ENCODE data around the gene MESD.

MESD gene

DNA sequence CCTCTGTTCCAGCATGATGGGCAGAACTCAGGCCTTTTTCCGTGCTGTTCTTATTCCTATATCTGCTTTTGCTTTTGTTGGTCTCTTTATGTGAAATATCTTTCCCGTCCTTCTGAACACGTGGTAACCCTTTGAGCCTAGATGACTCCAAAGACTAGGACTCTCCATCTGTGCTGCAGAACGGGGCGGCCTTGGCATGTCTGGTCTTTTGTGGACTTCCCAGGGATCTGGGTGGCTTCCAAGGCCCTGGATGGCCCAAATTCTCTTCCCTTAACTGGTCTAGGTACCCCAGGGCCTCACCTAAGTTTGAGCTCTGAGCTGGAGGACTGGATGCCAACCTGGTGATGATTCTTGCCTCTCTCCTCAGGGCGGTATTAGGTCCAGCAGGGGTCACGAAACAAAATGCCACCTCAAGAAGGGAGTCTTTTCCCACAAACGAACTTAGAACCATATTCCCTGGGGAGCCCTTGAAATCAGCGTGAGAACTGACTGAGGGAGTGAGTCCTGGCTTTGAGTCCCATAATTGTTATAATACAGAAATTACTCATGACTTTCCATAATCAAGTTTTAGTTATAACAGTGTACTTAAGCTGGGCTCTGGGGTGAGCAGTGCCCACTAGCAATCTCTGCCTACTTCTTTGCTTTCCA, 25.0 kb upstream of the MESD start:
- DNase-seq, result no peak

DNA sequence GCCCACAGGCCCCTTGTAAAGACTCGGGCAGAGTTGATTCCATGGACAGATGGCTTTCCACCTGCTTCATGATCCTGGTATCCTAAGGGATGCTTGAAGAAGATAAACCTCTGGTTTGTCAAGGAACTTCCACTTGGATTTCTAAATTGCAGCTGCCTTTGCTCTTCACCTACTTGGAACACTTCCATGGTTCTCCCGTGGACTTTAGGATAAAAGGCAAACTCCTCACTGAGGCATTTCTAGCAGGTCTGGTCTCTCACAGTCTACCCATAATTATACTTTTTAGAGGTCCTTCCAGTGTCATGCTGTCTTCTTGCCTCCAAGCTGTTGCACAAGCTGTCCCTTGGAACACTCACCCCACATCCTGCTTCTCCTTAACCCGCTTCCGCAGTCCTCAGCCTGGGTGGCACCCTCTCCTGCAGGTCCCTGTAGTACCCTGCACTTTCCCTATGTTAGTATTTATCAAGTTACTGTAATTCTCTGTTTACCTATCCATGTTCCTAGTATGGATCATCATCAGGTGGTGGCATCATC, 23.8 kb upstream of the MESD start:
- DNase-seq, result no peak

DNA sequence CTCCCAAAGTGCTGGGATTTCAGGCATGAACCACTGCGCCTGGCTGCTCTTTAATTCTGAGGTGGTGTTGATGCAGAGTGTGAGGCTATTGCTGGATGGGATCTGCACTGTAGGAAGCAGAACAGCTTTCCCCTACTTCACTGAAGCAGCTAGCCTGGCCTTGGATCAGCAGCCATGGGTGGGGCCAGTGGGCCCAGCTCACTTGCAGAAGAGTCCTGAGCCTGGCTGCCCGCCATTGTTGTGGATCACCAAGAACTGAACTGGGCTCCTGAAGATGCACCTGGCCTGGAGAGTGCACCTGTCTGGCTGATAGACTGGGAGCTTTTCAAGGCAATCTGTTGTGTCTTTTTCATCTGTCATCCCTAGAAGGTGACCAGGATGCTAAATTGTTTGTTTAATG, 23.0 kb upstream of the MESD start:
- DNase-seq, result no peak

DNA sequence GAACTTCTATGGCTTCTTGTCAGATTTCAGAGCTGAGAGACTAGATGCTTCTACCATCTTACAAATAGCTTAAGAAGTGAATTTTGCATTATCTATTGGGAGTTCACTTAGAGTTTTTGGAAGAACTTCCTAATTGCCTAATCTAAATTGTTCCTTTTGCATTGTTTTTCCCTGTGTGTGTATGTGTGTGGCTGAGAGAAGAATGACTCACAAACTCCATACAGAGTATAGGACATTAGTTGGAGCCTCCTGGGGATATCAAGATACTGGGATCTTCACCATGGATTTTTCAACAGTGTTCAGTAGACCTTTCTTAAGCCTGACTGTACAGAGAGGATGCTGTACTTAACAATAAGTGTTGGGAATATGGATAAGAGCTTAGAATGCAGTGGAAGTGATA, 22.0 kb upstream of the MESD start:
- DNase-seq, result no peak

DNA sequence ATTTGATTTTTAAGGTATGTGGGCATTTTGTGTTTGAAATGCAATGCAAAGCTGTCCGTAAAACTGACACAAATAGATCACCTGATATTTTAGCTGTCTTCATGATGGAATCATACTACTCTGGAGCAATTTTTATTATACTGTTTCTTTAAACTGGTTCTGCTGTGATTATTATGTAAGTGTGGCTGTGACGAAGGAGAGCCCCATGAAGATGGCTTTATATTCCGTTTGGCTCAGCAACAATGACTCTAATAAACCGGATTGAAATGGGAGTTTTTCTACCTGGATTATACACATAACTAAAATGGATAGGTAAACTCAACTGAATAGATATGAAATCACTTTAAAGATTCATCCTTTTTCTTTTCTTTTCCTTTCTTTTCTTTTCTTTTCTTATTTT, 20.5 kb upstream of the MESD start:
- no peak for DNase-seq

DNA sequence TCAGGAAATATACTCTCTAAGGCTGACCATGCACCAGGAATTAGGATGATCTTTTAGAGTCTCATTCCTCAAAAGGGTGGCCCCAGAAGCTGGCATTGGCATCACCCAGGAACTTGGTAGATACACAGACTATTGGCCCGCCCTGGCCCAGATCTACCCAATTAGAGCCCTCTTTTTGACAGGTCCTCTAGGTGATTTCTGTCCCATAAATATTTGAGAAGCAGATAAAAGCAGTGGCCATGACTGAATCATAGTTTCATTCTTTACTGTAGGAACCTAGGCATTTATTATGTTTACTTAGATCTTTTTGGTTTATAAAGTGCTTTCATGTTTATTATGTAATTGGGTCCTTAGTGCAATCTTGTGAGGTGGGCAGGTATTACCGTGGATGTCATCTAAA, 18.7 kb upstream of the MESD start:
- no peak for DNase-seq

DNA sequence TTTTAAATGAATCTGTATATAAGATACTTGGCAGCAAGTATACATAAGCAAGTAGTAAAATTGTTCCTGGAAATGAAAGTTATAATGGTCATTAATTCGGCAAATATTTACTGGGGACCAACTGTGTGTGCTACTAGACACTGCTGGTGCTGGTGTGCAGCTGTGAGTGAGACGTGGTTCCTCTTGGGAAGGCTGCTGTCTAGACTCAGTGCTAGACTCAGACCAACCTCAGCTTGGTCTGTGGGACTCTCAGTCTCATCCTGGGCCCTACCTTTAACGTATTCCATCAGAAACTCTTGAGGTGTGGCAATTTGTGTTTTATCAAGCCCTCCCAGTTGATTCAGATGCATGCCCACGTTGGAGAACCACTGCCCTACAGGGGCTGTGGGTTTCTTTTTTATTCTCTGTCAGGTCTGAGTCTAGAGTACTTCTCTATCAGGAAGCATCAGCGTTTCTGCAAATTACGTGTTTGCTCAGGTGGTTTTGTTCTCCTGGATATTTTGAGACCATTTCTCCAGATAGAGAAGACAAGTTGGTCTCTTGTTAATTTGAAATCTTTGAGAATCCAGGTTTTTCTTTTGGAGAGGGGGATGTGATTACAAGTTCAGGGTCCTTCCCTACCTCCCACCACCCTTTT, 17.9 kb upstream of the MESD start:
- DNase-seq, result no peak

DNA sequence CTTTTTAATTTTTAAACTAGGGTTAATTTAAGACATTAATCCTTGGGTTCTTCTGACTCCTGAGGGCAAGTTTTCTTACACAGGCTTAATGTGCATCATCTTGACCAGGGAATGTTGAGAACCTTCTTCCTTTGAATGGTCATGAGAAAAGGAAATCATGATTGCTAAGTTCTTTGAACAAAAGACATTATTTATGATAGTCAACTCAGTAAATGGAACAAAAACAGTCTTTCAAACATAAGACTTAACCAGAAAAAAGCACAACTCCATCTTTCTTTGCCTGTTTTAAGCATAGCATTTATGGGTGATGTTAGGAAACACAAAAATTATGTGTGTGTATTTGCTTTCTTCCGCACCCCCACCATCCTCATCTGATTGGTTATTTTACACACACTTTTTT, 16.5 kb upstream of the MESD start:
- no peak for DNase-seq

DNA sequence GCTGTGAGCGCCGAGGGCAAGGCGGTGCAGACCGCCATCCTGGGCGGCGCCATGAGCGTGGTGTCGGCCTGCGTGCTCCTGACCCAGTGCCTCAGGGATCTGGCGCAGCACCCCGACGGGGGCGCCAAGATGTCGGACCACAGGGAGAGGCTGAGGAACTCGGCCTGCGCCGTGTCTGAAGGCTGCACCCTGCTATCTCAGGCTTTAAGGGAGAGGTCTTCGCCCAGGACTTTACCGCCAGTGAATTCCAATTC, 13.4 kb upstream of the MESD start:
- DNase-seq, result no peak

DNA sequence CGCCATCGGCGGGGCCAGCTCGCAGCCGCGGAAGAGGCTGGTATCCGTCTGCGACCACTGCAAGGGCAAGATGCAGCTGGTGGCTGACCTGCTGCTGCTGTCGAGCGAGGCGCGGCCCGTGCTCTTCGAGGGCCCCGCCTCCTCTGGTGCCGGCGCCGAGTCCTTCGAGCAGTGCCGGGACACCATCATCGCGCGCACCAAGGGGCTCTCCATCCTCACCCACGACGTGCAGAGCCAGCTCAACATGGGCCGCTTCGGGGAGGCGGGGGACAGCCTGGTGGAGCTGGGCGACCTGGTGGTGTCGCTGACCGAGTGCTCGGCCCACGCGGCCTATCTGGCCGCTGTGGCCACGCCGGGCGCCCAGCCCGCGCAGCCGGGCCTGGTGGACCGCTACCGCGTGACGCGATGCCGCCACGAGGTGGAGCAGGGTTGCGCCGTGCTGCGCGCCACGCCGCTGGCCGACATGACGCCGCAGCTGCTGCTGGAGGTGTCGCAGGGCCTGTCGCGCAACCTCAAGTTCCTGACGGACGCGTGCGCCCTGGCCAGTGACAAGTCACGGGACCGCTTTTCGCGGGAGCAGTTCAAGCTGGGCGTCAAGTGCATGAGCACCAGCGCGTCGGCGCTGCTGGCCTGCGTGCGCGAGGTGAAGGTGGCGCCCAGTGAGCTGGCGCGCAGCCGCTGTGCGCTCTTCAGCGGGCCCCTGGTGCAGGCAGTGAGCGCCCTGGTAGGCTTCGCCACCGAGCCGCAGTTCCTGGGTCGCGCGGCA, 12.9 kb upstream of the MESD start:
- no peak for DNase-seq

DNA sequence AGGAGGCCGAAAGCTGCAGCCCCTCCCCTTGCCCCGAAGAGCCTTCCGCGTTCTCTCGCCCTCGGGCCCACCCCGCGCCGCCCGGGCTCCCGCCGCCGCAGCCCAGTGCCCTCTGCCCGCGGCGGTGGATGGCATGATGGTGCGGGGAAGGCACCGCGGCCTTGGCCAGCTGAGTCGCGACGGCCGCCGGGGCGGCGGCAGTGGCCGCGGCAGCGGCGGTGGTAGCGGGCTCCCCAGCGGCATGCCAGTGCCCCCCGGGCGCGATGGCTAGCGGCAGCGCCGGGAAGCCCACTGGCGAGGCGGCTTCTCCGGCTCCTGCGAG, 12.4 kb upstream of the MESD start:
- DNase-seq, result no peak

DNA sequence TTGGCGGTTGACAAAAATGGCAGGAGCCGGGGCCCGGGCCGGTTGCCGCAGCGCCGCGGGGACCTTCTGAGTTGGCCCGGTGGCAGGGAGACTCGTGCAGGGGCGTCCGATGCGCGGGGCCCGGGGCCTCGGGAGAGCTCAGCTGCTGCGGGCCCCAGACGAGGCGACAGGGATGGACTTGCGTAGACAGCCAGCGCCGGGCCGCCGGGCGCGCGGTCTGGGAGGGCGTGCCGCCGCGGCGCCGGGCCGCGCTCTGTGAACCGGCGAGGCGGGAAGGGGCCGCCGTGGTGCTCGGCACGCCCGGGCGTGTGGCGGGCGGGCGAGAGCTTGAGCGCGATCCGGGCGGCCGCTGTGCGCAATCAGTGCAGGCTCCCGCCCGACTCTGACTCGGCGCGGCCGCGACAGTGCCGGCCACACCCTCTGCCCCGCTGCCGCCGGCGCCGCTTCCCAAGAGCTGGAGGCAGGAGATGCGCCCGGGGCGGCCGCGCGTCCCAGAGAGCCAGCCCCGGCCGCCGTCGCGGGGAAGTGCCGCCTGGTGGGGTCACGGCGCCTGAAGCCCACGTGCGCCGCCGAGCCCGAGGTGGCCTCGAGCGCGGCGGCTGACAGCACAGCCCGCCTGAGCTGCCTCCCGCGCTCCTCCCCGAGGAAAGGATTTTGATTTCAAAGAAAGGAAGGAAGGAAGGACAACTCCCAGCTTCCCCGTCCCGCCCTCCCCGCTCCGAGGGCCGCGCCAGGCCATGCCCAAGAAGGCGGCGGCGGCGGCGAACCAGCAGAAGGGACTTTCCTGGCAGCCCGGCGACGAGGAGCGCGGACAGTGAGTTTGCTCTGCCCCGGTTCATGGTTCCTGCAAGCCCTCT, 11.8 kb upstream of the MESD start:
- DNase-seq, result peak; percentile 84 to 93 (median 87)

DNA sequence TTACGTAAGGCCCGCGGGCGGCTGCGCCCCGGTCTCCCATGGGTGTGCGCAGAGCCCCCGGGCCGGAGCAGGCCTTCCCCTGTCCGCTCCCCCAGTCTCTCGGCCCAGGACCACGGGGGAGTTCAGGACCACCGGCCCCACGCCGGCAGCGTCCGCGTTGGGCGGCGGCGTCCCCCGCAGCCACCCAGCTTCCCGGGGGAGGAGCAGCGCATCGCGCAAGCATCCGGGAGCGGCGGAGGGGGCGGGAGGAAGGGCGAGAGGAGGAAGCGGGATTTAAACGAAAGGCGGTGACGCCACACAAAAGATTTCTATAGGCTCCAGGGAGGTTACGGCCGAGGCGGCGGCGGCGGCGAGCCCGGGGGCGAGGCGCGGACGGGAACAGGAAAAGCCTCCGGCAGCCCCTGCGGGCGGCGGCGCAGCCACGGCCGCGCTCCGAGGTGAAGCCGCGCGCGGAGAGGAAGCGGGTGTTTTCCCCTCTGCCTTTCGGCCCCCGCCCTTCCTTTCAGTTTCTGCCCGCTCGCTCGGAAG, 11.1 kb upstream of the MESD start, which contains the start of gene TLNRD1:
Gene TLNRD1, plus strand, starts transcription at position 300 of the 528 bp plus-strand sequence. CDS start 1,349 bp downstream, outside the sequence.
- peak; percentile 96 to 97 (median 96) for DNase-seq

DNA sequence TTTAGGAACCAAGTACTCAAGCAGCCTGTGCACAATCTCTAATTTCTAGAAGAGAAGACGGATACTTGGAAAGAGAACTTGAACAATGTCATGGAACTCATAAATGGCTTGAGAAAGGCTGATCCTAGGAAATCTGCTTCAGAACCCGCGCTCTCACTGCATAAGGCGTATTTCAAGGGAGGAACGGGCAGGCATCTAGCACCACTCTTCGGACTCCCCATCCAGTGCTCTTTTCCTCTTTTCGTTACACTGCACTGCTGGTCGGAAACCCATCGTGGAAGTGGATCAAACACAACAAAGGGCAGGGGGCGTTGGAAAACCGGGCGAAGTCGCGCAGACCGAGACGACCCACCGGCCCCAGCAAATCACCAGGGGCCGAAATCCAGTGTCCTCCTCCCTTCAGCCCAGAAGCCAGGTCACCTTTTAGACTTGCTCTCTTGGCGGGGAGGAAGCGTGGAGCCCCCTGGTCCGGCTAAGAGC, 10.6 kb upstream of the MESD start:
- peak in 2 of 3 donors; percentile 31 to 41 for DNase-seq

DNA sequence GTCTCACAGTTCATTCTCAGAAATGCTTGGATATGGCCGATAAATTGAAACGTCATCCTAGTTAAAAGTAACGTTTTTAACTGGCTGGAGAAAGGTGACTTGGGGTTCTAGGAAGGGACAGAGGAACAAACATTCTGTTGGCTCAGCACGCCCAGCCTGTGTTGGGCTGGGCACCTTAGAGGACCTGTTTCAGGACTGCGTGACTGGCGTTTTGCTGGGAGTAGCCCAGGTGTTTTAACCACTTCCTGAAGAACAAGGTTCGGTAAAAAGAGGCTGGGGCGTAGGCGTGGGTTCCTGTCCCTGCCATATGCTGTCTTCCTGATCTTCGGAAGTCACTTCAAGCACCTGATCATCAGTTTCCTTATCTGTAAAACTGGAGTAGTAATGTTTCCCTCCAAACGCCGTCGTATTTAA, 10.0 kb upstream of the MESD start:
- DNase-seq, result peak in 1 of 3 donors; percentile 18

DNA sequence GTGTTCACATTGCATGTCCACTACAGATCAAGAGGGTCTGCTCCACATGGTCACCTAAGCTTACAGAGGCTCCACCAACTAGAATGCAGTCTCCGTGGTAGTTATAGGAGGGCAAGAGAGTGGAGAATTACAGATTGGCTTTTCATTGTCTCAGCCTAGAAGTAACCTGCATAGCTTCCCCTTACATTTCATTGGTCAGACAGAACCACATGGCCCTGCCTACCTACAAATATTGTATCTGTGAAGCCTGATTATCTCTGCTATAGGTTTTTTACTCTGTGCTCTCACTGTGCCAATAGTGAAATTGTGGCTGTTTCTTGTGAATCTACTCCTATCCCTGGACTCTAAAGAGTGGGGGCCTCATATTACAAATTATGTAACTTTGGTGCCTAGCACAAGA, 8.6 kb upstream of the MESD start:
- no peak for DNase-seq

DNA sequence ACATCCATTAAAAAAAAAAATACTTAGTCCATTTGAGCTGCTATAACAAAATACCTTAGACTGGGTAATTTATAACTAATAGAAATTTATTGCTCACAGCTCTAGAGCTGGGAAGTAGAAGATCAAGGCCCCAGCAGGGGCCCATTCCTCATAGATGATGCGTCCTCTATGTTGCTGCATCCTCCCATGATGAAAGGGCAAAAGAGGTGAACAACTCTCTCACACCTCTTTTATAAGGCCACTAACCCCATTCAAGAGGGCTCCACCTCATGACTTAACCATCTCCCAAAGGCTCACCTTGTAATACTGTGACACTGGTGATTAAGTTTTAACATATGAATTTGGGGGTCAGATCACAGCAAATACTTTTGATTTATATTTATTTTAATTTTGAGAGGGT, 8.1 kb upstream of the MESD start:
- no peak for DNase-seq

DNA sequence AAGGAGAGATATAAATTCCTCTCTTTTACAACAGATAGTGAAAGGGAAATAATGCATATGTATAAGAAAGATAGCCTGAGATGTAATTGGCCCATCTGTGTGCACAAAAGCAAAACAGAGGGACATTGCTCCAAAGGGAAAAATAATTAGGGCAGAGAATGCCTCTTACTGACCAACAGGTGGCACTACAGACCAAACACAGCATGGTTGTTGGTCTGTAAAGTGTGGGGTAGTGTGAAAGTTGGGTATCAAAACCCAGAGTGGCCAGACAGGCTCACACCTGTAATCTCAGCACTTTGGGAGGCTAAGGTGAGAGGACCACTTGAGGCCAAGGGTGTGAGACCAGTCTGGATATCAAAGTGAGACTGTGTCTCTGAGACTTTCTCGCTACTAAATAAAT, 6.6 kb upstream of the MESD start:
- DNase-seq, result peak; percentile 41 to 59 (median 51)

DNA sequence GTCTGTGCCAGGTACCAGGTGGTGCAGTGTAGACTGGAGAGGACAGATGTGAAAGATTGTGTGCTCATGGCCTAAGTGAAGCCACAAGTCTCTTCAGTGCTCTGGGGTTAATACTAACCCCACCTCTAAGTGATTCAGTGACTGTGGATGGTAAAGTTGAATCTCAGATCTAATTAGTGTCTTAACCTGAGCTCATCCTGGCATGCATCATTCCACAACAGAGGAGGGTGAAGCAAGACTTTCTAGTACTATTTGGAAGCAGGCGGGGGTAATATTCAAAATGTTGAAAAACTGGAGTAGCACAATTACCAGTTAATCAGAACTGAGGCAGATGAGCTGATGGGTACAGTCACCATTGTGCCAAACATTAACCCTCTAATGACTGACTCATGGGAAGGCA, 2.8 kb upstream of the MESD start:
- no peak for DNase-seq

DNA sequence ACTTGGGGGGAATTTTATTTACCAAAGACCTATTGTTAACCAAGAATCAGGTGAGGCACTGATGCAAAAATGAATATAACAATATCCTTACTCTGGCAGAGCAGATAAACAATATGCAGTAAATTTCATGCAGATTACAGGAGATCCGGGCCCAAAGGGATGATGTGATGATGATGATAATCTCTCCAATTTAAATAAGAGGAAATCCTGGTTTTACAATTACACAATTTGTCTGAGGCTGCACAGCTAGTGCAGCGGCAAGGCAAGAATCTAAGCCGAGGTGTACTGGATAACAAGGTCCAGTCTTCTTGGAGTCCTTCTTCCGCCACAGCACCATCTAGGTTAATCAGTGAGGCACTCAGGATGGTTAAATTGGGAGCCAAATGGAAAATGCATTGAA, 2.4 kb upstream of the MESD start:
- peak; percentile 23 to 53 (median 42) for DNase-seq

DNA sequence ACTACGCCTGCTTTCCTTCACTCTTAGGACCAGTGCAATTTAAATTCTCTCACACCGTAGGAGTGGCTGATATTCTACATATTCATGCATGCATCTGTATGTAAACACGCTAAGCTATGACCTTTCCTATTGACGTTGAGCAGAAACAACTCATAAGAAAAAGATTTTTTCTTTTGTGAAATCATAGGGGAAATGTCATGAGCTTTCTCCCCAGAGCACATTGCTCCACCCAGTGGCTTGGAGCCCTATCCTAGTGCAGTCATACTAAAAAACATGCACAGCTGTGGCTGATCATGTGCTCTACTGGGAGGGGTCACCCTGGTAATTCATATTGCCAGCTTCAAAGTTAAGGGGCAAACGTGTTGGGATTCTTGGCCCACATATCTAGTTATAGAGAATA, 1.8 kb upstream of the MESD start:
- peak; percentile 78 to 83 (median 80) for DNase-seq

DNA sequence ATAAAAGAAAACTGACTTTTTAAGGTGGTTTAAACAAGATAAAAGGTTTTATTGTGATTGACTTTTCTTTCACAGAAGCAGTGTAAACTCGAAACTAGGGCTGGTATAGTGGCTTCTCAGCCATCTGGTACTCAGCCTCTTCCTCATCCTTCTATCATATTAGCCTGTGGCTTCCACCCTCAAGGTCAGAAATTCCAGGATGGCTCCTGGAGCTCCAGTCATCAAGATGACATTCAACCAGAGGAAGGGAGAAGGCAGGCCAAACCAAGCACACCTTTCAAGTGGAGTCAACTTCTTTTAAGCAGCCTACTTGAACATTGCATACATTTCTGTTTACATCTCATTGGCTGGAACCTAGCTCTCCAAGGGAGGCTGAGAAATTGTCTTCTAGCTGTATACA, 1.3 kb upstream of the MESD start:
- DNase-seq, result no peak

DNA sequence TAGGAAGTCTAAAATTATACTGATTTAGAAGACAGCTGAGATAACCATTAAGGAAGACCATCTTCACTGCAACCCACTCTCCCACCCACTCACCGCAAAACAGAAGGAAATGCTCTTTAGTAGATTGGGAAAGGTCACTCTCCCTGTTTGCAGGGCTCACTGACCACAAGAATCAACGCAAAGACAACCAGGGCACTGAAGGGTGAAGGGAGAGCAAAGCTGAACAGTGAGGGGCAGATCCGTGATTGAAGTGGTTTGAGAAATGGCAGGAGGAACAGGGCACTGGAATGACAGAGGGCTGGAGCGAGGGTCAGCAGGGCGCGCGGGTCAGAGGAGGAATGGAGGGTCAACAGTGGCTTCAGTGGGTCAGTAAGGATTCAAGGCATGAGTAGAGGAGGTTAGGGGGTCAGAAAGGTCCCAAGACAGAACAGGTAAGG, 520 bp downstream of the MESD start:
- peak; percentile 62 to 79 (median 71) for DNase-seq
